Measurements from ENCODE around the gene ADCY2. TPM values are rescaled to one million over a fixed set of nuclear protein-coding genes. Genes with fewer than 3 reads are reported as not detected.

Gene ADCY2
- total and polyA plus RNA-seq, 9 of the 15 experiments (the other 6 are each of a cell fraction or from before 2014, with no cell fraction given): 0.01 to 0.15 (median 0.03) TPM; not detected in 5

- H3K4me1 ChIP-seq (replicated peaks in 1 of 2; ENCODE audit: control insufficient read depth in 2 of 2, insufficient read depth in 2 of 2, low read length in 2 of 2): no peaks in the 10 kb centered on the region
- DNase-seq (ENCODE audit: extremely low read depth in 1 of 4, low spot score in 3 of 4): no peak
- POLR2A ChIA-PET: no interaction called here
- BruUV-seq (replicated peaks): no TSS peak
- no peak overlapping the region for H3K4me3 ChIP-seq
- no peaks in the 10 kb centered on the region for H3K9me1 ChIP-seq (ENCODE audit: control insufficient read depth, insufficient read depth, low read length)
- no peak overlapping the region for H2AFZ ChIP-seq (ENCODE audit: low read depth, low read length)
- ATAC-seq: no peak
- CTCF ChIA-PET (ENCODE audit: low intra/inter-chr PET ratio): no interaction called here
- no peaks in the 10 kb centered on the region for H3K9me3 ChIP-seq (replicated peaks; ENCODE audit: control insufficient read depth, insufficient read depth, low read depth, low read length)
- no peak overlapping the region for H3K9ac ChIP-seq (ENCODE audit: insufficient read depth in 1 of 2, low read depth in 2 of 2, low read length in 2 of 2)
- no peak overlapping the region for H3K27ac ChIP-seq (ENCODE audit: extremely low read depth, low read depth, low read length)
- intact Hi-C loops (cut with micrococcal nuclease): no loop called here
- no peaks in the 10 kb centered on the region for H4K20me1 ChIP-seq (replicated peaks; ENCODE audit: control insufficient read depth, insufficient read depth, low read length)
- H3K27me3 ChIP-seq (ENCODE audit: control insufficient read depth in 2 of 2, insufficient read depth in 2 of 2, low read length in 2 of 2): peaks cover 5 to 25% of the 10 kb centered on the region in 2 experiments; a peak in 4 of 5 replicates
- no peaks in the 10 kb centered on the region for H3K36me3 ChIP-seq (ENCODE audit: control insufficient read depth, insufficient read depth, low read length)
- WGBS (ENCODE audit: insufficient coverage, low coverage, missing lambda C conversion rate): 0% methylated on average over 2 of the region's 2 CpGs
- in situ Hi-C loops (cut with MboI): no loop called here
- FAIRE-seq: no peak
- no peak overlapping the region for H3K4me2 ChIP-seq (ENCODE audit: insufficient read depth, low read length)
- H3K79me2 ChIP-seq (ENCODE audit: control insufficient read depth, insufficient read depth, low read length): no peaks in the 10 kb centered on the region
- no peak for TF ChIP-seq POLR2B (IDR thresholded peaks at IDR 0.05; ENCODE audit: low read depth, partially characterized antibody)
- TF ChIP-seq HDAC8 (tag; IDR thresholded peaks at IDR 0.05): no peak
- no peak for TF ChIP-seq SMC3 (conservative IDR thresholded peaks at IDR 0.05; ENCODE audit: insufficient read depth, low read depth, low read length)
- TF ChIP-seq E2F8 (IDR thresholded peaks at IDR 0.05; ENCODE audit: low read depth, partially characterized antibody): no peak
- TF ChIP-seq MAFK (IDR thresholded peaks at IDR 0.05; ENCODE audit: low read length): no peak
- TF ChIP-seq SIN3B (IDR thresholded peaks at IDR 0.05; ENCODE audit: low read depth): no peak
- TF ChIP-seq PBX2 (CRISPR knock-in tag; IDR thresholded peaks at IDR 0.05; ENCODE audit: low read depth): no peak
- no peak for TF ChIP-seq PBX2 (tag; conservative IDR thresholded peaks at IDR 0.05; ENCODE audit: low read depth)
- no peak for TF ChIP-seq CEBPG (CRISPR knock-in tag; IDR thresholded peaks at IDR 0.05)
- TF ChIP-seq CEBPG (tag; conservative IDR thresholded peaks at IDR 0.05 in 1 of 2, IDR thresholded peaks at IDR 0.05 in 1 of 2): no peak
- no peak for TF ChIP-seq KLF6 (CRISPR knock-in tag; IDR thresholded peaks at IDR 0.05; ENCODE audit: borderline replicate concordance)
- TF ChIP-seq SNRNP70 (optimal IDR thresholded peaks at IDR 0.05; ENCODE audit: low read depth, low read length): no peak
- no peak for TF ChIP-seq VEZF1 (CRISPR knock-in tag; IDR thresholded peaks at IDR 0.05)
- no peak for TF ChIP-seq IFI16 (CRISPR knock-in tag; IDR thresholded peaks at IDR 0.05)
These were observed 408.0 kb downstream of the ADCY2 start for GRCh38 chr5:7803937-7804336.

Measured in K562 (cell line).